BE2C (cell line): ENCODE results near the gene CSNK1G3.

ENCODE experiments used
- DNase-seq: peaks from one replicate; pipeline ENCODE4 v3.0.0-alpha.2; 2020
- H3K27me3 ChIP-seq: fragments of 250-450 bp; sonication (Bioruptor Pico); 2 replicates; pipeline ENCODE4 v1.5.1; 2020; ENCODE audit warnings: mild to moderate bottlenecking
- H3K36me3 ChIP-seq: fragments of 250-450 bp; sonication (Bioruptor Pico); 2 replicates; pipeline ENCODE4 v1.5.1; 2020; ENCODE audit warnings: mild to moderate bottlenecking
- H3K4me1 ChIP-seq: fragments of 250-450 bp; sonication (Bioruptor Pico); 2 replicates; pipeline ENCODE4 v1.5.1; 2020
- H3K4me3 ChIP-seq: 2 replicates; pipeline ENCODE4 v1.5.1; 2011; ENCODE audit warnings: low read depth, low read length
- H3K9me3 ChIP-seq: fragments of 250-450 bp; sonication (Bioruptor Pico); 2 replicates; pipeline ENCODE4 v1.5.1; 2020
- CTCF ChIP-seq: IDR thresholded peaks from 2 replicates; pipeline ENCODE4 v1.5.1; 2012; ENCODE audit warnings: mild to moderate bottlenecking, low read depth, low read length

CSNK1G3 gene

GRCh38 chr5:123496892-123497291 is 15.1 kb upstream of the CSNK1G3 start:
- Histone ChIP-seq H3K36me3 (no peaks in the 10 kb centered on the region), H3K4me3 (no peak overlapping the region), H3K9me3 (no peaks in the 10 kb centered on the region), H3K4me1 (no peaks in the 10 kb centered on the region; the same call in 1 of the 2 replicates), H3K27me3 (no peaks in the 10 kb centered on the region)
- DNase-seq: peak; percentile 31
- TF ChIP-seq CTCF: no peak

DNA sequence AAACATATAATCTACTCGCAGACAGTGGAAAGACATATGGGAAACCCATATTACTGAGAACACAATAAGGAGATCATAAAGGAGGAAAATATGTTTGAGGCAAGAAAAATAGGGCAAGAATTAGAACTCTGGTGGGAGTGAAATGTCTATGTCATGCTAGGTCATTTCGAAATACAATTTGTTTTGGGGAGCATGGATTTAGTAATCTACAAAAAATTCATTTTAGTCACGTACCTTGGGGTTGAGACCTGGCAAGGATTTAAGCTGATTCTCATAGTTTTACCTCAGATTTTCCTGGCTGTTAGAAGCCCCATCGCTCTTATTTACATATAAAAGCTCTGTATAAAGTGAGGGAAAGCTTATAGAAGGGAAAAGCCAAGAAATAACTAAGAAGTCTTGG is 11.5 kb upstream of the CSNK1G3 start:
- no peaks in the 10 kb centered on the region; the same call in 1 of the 2 replicates for H3K4me1 ChIP-seq
- no peak for TF ChIP-seq CTCF
- no peak for DNase-seq

GRCh38 chr5:123502120-123502519 is 9.9 kb upstream of the CSNK1G3 start:
- Histone ChIP-seq H3K27me3 (no peaks in the 10 kb centered on the region), H3K9me3 (no peaks in the 10 kb centered on the region), H3K4me1 (no peaks in the 10 kb centered on the region; the same call in 1 of the 2 replicates), H3K4me3 (no peak overlapping the region), H3K36me3 (no peaks in the 10 kb centered on the region)
- no peak for DNase-seq
- no peak for TF ChIP-seq CTCF

More for the DNA sequence above, 11.5 kb upstream of the CSNK1G3 start:
- Histone ChIP-seq H3K4me3 (no peak overlapping the region), H3K27me3 (no peaks in the 10 kb centered on the region), H3K36me3 (no peaks in the 10 kb centered on the region), H3K9me3 (no peaks in the 10 kb centered on the region)

DNA sequence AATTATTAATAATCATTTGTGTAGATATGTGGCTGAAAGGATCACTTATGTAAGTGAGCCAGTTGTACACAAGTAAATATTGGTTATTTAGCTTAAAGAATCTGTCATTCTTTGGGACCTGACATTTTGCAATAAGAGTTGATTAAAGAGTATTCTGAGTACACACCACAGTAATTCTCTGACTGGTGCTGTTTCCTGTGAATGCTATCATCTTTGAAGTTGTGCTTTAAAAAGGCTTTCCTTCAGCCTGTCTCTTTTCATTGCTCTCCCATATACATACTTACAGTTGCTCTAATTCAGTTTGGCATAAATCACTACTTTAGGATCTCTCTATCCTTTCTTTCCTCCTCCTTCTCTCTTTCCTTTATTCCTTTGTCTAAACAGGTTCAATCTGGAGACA is 8.7 kb upstream of the CSNK1G3 start:
- Histone ChIP-seq H3K27me3 (no peaks in the 10 kb centered on the region), H3K9me3 (no peaks in the 10 kb centered on the region), H3K4me1 (no peaks in the 10 kb centered on the region; the same call in 1 of the 2 replicates), H3K36me3 (no peaks in the 10 kb centered on the region), H3K4me3 (no peak overlapping the region)
- DNase-seq: no peak
- no peak for TF ChIP-seq CTCF

DNA sequence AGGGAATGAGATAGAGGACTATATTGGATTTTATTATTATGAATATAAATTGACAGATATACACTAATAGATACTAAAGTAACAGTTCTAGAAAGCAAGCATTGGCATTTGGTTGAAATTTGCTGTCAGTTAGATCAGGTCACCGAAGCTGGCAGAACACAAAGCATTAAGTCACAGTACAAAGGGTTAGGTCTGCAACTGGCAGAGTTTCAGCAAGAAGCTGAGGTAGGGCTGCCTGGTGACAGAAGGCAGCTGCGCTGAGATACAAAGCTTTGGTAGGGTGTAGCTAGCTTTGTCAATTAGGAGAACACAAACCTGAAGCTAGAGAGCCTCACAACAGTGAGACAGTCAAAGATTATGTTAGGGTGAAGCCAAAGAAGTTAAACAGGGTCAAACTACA is 6.3 kb upstream of the CSNK1G3 start:
- TF ChIP-seq CTCF: no peak
- H3K4me1 ChIP-seq: no peaks in the 10 kb centered on the region; the same call in 1 of the 2 replicates
- H3K9me3 ChIP-seq: no peaks in the 10 kb centered on the region
- no peak for DNase-seq
- H3K27me3 ChIP-seq: no peaks in the 10 kb centered on the region
- H3K36me3 ChIP-seq: no peaks in the 10 kb centered on the region
- H3K4me3 ChIP-seq: no peak overlapping the region

- Histone ChIP-seq H3K9me3 (no peaks in the 10 kb centered on the region), H3K36me3 (no peaks in the 10 kb centered on the region)
- no peak for TF ChIP-seq CTCF
Observed at GRCh38 chr5:123508441-123508840, 3.5 kb upstream of the CSNK1G3 start.

More at GRCh38 chr5:123508441-123508840, 3.5 kb upstream of the CSNK1G3 start:
- Histone ChIP-seq H3K4me1 (no peaks in the 10 kb centered on the region; the same call in 1 of the 2 replicates), H3K27me3 (no peaks in the 10 kb centered on the region), H3K4me3 (no peak overlapping the region)
- DNase-seq: no peak
